ENCODE results near the gene SRBD1.
A peak's percentile ranks its signal among the peaks of the same experiment; 100 is the strongest.

Gene SRBD1

DNA sequence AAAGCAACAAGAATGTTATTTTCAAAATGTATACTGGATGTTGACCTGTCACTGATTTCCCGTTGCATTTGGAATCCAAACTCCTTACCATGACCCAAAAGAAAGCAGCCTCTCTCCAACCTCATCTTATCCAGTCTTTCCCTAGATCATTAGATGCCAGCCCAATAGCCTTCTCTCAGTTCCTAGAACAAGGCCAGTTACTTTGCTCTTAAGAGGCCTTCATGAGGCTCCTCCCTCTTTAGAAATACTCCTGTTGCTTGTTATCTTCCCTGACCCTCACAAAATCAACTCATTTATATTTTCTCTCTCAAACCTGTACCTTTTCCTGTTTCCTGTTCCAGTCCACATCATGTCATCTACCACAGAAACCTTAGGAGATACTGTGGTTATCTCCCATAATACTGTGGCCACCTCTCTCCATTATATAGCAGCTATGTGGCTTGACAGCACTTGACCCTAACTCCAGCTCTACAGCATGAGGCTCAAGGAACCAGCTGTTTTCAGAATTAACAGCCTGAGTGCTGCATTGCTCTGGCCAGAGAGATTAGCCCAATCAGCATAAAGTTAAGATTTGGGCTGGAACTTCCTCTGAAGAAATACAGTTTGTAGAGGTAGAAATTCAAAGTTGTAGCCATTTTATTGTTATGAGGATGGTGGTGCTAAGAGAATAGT lies 22.8 kb downstream of the SRBD1 start:
- DNase-seq = no peak

DNA sequence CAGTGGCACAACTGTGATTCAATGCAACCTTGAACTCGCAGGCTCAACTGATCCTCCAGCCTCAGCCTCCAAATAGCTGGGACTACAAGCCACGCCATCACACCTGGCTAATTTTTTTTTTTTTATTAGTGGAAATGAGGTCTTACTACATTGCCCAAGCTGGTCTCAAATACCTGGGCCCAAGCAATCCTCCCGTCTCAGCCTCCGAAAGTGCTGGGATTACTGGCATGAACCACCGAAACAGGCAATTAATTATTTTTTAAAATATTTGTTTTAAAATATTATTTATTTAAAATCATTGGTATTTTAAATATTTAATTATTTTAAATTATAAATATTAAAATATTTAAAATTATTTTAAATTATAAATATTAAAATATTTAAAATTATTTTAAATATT lies 24.5 kb downstream of the SRBD1 start:
- DNase-seq = no peak

DNA sequence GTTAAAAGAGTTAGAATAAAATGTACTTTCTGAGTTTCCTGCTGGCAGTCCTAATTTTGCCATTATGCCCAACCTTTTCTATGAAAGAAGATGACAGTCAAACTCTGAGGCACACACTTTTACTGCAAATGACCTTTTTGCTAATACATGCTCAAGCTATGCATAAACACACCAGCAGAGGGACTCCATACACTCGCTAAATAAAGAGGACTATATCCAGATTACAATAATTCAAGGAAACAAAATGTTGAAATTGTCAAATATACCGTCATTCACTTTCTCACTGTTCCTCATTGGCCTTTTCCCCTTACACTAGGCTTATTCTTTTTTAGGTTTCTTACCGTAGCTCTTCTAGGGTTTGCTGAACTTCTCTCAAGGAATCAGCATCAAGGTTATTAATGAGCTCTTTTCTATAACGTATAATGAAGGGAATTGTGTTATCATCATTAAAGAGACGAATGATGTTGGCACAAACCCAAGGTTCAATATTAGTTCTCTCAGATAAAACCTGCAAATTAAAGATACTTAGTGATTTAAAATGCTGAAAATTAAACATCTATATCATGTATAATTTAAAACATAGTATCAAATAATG lies 25.7 kb downstream of the SRBD1 start:
- peak; percentile 35 for DNase-seq

DNA sequence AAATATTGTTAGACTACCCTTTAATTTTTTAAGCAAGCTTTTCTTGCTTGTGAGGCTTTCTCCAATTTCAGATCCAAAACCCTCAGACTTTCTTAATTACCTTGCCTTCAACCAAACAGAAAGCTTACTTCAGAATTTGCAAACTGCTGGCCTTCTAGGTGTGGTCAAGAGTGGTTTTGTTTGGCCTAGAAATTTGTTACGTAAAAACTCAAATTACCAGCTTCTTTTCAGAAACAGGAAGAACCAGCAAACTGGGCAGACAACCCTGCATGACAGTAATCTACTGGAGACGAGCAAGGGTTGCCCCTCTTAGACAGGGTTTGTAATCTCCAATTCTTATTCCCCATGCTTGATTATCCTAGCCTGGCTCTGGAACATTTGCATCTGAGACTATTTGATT lies 27.1 kb downstream of the SRBD1 start:
- no peak for DNase-seq

DNA sequence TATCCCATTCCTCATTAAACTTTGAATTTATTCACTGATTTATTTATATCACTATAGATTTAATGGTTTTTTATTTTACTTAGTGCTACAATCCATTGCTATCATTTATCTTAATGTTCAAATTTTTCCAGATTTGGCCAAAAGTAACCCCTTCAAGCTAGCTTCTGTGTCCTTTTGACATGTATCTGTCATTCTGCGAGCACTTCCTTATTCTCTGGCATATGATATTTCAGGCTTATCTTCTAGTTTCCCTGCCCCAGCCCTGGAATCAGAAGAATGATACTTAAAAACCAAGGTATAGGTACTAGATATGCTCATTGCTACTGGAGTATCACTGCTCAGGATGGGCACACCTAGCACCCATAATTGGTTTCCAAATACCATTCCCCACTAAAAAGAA lies 28.5 kb downstream of the SRBD1 start:
- no peak for DNase-seq

DNA sequence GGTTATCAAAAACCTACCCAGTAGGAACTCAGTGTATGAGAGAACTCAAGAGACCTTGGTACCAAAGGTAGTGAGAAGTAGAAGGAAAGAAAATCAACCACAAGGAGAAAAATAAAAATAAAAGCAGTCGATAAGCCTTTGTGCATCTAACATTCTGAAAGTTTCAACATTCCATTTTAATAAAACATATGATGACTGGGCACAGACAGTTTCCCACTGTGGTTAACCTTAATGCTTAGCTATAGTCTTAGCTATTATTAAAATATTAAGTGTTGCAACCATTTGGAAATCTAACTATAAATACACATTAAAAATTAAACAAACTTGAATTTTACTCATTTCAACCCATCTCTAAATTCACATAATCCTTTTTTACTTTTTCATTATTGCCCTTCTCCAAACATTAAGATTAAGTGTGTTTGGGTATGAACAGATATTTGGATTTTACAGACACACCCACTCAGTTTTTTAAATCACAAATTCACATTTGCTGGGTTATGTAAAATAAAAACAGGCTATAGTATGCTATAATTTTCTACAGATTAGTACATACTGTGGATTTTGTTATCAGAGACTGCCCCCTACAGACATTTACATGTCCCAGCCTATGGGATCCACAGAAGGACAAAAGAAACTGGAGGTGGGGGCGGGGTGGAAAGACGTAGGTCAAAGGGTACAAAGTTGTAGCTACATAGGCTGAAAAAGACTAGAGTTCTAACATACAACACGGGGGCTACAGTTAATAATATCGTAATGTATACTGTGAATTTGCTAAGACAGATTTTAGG lies 32.8 kb downstream of the SRBD1 start:
- DNase-seq = peak; percentile 33

DNA sequence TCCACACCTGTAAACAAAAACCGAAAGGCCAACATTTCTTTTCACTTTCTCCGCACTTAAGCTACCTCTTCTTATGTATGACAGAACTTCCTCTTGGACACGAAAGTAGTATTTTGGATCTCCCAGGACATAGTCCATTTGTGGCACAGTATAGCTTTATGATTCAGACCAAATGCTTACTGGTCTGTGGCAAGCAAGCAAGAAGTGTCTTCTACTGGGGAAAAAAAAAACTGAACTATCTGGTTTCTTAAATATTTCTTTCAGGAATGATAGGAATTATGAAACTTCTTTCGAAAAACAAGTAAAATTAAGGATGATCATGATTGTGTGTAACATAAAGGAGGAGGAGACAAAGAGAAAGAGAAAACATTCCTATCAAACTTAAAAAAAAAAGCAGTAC lies 33.6 kb downstream of the SRBD1 start:
- peak; percentile 47 for DNase-seq

DNA sequence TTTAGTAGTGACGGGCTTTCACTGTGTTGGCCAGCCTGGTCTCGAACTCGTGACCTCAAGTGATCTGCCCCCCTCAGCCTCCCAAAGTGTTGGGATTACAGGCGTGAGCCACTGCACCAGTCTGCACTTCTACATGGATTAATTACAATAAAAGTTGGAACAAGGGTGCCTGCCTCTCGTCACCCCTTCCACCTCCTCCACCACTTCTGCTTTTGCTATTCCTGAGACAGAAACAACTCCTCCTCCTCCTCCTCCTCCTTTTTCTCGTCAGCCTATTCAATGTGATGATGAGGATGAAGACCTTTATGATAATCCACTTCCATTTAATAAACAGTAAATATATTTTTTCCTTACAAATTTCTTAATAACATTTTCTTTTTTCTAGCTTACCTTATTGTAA lies 35.2 kb downstream of the SRBD1 start:
- DNase-seq = no peak

DNA sequence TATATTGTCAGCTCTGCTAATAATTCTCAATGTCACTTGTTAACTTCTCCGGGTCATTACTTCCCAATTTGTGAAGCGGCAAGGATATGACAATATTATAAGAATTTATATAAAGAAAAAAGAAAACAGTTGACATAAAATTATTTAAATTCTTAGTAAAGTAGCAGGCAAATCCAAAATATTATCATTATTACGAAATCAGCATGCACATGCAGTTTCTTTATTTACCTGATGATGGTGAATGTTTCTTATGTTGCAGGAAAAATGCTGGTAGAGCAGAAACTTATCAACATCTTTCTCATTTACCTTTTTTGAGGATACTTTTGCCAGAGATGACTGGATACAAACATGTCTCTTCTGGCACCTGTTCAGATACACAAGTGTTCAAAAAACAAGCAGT lies 38.1 kb downstream of the SRBD1 start:
- no peak for DNase-seq

DNA sequence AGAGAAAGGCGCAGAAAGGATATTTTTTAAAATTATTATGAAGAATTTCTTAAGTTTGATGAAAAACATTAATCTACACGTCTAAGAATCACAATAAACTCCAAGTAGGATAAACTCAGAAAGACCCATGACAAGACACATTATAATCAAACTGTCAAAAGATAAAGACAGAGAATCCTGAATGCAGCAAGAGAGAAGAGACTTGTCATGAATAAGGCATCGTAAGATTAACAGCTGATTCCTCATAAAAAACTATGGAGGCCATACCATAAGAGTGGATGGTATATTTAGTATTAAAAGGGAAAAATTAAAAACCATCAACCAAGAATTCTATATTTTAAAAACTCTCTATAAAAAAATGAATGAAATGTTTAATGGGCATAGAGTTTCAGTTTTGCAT lies 39.1 kb downstream of the SRBD1 start:
- no peak for DNase-seq

DNA sequence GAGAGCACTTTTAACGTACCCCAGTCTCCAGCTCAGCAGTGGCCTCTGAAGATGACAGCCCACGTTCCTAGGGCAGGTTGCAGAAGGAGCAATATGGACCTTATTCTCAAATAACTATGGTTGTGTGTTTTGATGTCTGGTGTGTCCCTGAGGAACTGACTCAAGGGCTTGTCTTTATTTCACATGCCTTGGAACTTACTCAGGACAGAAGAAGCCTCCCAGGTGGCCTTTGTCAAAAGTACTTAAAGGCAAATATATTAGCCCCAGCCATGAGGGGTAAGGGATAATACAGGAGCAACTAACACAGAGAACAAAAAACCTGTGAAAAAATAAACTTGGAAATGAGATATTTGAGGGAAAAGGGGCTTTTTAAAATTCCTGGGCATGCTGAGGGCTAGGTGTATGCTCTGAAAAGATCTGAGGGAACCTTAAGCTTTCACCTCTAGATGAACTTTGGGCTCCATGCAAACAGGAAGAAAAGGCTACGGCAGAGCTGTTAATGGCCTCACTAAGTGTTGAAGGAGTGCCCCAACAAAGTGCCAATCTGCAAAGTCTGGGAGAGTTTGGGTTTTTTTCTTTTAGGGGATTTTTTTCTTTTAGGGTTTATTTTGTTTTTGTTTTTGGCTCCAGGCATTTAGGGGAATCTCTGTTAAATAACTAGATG lies 40.3 kb downstream of the SRBD1 start:
- DNase-seq = peak; percentile 30

DNA sequence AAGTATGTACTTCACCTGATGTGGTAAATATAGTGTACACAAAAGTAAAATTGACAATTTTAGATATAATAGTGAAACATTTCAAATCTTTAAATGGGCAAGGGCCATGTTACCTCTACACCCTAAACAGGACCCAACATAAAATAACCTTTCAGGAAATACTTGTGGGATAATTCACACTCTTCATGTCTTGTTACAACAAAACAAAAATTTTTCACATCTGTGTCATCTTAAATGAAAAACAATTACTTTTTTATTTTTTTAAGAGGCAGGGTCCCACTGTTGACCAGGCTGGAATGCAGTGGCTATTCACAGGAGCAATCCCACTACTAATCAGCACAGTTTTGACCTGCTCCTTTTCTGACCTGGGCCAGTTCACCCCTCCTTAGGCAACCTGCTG lies 42.1 kb downstream of the SRBD1 start:
- peak; percentile 12 for DNase-seq

DNA sequence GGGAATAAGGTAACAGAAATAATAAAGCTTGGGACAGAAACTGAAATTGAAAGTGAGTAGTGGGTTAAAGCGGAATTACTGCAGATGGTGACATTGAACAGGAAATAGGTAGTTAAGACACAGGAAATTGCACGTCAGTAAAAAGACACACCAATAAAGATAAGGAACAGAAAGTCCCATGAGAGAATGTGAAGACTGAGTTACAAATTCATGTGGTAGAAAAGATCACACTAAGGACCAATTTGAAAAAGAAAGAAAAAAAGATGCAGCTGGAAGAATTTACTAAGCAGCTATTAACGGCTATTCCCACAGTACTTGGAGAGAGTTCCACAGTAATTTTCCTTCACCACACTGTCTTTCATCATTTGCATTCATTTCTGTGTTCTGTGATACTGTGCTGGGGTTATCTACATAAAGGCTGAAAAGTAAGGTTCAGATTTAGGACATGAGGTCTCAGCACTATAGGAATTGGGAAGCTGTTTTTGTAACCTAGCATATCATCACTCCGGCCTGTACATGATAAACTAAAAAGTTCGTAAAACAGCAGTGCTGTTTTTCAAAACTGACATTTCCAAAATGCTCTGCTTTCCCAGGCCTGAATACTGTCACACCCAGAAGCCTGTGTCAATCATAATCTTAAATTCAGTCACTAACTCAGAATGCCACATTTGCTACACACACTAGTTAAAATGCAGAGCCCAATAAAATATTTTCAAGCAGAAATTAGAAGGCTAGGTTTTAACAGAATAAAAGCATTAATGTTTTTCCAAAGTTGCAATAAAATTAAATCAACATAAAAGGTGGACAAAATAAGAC lies 42.9 kb downstream of the SRBD1 start:
- DNase-seq = peak; percentile 29

DNA sequence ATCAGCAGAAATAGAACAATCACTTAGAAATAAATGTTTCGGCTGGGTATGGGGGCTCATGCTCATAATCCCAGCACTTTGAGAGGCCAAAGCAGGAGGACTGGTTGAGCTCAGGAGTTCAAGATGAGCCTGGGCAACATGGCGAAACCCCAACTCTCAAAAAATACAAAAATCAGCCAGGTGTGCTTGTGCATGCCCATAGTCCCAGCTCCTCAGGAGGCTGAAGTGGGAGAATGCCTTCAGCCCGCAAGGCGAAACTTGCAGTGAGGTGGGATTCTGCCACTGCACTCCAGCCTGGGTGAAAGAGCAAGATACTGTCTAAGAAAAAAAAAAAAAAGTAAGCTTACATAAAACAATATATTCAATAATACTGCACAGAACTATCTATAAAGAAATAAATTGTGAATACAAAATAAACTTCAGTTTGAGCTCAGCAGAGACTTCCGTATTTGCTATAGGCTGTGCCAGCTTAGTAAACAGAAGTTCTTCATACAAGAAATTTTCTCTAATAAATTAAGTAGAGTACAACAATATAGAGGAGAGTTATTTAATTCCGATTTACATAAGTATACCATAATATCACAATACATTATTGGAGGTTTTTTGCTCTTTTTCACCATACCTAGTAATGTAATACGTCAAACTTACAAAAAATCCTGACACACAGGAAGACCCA lies 43.6 kb downstream of the SRBD1 start:
- no peak for DNase-seq

DNA sequence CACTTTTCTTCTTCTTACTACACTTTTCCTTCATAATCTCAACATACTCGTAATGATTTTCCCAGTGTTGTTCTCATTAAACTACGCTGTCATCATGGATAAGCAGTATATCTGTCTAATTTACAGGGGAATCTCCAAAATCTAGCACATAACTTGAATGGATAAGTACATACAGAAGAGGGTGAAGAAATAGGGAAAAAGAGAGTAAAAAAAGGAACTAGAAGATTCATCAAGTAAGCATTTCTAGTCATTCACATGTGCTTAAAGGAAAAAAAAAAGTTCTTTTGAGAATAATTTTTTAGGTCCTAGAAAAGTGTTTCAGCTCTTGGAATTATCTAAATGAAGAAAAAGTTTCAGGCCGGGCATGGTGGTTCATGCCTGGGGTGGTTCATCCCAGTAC lies 51.6 kb downstream of the SRBD1 start:
- no peak for DNase-seq

DNA sequence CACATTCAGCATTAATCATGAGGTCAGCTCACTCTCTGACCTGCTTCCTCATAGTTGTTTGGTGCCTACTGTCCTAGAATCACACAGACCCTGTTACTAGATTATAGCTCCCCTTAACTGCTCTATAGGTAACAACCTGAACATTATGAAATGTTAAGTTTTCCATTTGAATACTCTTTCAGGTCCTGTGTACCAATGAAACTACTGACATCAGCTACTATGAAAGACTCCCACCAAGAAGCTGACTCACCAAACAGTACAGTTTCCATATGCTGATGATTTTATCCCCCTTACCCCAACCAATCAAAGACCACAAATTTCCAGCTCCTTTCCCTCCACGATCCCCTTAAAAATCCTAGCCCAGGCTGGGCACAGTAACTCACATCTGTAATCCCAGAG lies 56.3 kb downstream of the SRBD1 start:
- peak; percentile 39 for DNase-seq

DNA sequence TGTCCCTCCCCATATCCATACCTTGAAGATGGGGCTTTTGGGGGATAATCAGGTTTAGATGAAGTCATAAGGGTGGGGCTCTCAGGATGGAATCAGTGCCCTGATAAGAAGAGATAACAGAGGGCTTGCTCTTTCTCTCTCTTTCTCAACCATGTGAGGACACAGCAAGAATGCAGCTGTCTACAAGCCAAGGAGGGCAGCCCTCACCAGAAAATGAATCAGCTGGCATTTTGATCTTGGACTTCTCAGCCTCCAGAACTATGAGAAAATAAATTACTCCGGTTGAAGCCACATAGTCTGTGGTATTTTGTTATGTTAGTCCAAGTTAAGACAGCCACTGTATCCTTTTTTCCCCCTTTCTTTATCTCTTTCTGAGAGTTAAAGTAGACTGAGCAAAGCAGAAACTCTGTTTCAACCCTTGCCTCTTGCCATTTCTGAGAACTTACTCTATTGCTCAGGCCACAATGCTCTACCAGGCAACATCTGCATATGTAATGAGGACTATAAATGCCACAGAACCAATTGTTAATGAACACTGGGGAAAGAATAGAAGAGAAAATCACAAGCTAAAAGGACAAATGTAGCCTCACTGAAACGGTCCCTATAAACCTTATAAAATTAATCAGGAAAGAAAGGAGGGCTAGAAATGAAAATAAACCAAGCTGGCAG lies 56.9 kb downstream of the SRBD1 start:
- DNase-seq = peak; percentile 20

DNA sequence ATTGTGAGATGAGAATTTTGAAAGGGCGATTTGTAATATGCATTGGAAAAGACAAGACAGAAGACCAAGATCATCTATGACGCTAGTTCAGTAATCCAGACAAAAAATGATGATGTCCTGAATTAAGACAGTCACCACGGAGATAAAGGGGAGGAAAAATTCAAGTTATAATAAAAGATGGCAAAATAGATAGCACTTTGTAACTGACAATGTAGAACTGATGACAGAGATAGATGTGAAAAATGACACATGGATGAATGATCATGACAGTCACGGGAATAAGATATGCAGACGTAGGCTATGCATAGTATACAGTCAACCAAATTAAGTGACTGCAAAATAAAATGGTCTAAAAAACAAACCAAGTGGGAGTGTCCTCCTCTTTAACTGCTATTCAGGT lies 59.2 kb downstream of the SRBD1 start:
- DNase-seq = no peak

DNA sequence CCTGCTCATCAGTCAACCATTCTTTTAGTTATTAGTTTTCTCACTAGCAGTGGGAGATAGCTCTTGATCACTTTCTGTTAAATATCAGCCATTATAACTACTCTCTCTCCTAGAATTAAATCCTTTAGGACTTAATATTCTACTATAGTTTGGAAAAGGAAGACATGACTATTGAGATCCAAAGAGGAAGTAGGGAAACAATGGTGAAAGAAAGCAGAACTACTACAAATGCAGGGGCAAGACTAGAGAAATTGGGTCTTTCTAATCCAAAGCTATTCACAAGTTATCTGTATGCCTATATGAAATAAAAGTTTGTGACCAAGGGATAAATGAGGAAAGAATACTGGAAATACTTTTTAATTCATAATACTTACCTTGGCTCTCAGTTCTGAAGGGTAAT lies 65.1 kb downstream of the SRBD1 start:
- DNase-seq = no peak

DNA sequence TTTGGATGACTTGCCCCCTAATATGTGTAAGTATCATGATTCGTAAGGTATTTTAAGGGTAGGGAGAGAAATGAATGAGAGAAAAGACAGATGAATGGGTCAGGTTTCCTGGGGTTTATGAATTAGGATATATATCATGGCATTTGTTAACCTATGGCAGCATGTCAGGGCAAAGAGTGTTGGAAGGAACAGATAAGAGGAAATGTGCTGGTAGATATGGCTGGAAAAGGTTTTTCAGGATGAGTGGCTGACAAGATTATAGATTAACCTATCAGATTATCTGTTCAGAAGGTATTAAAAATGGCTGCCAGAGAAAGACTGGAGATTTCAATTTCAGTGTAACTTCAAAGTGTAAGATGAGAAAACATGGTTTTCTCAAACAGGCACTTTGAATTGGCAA lies 67.8 kb downstream of the SRBD1 start:
- DNase-seq = no peak

DNA sequence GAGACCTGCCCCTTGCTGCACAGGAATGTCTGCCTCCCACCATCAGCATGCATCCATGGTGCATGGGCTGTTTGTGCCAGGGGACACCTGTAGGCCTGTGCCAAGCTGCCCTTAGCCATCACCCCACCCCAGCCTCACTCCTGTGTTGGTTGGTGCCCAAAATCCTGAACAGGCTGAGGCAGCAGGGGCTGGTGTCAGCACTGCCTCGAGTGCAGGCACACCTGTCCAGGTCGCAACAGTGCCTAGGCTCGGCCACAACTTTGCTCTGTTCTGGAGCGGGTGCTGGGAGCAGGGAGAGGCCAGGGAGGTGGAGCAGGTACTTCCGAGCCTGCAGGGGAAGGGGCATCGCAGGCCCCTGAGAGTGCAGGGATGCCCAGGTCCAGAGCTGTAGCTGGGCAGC lies 69.1 kb downstream of the SRBD1 start:
- no peak for DNase-seq

DNA sequence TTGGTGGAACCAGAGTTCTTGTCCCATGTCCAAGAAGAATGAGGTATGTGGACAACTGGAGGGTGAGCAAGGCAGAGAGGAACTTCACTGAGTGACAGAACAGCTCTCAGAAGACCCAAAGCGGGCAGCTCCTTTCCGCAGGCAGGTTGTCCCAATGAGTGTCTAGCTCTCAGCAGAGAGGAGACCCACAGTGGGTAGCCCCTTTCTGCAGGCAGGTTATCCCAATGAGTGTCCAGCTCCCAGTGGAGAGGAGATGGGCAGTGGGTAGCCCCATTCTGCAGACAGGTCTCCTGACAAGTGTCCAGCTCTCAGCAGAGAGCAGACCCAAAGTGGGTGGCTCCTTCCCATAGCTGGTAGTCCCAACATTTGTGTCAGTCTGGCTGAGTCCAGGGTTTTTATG lies 69.6 kb downstream of the SRBD1 start:
- DNase-seq = no peak

All from fibroblast of skin of right quadriceps (primary cell).